ENCODE measurements around the gene POU4F3.

The POU4F3 gene

DNA sequence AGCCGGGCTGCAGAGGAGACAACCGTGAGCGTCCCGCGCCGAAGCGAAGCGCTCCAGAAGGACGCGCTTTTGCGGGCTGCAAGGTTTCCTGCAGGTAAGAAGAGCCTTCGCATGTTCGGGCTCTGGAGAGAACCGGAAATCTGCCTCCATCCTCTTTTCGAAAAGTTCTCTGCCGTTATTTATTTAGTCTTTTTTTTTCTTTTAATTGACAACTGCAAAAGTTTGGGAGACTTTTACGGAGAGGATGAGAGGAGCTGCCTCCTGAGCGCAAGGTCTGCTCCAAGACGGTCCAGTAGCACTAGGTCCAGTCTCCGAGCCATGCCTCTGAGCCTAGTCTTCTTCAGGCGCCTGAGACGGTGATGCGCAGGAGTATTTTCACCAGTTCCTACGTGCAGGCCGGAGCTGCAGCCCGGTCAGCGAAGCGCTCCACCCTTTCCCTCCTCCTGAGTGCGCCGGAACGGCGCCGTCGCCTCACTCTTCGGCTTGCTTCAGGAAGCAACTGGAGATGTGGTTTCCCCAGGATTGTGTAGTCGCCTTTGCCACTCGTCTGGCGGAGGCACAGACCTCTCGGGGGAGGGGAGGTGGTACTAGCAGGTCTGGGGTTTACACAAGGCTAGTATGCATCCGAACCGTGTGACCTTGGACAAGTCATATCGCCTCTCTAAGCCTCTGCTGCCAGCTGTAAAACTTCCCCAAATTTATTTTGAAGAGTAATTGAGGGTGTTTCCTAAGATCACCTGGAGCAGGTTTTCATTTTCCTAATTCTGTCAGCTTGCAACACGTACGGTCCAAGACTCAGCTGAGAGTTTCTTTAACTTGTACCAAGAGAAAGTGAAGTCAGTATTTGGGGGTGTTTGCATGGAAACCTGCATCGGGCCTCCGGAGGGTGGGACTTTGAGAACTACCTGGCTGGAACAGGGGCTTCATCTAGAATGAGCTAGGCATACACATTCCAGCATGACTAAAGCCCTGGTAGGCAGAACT lies 4.5 kb downstream of the POU4F3 start:
- TF ChIP-seq SIN3A (IDR thresholded peaks at IDR 0.05; ENCODE audit: borderline replicate concordance, insufficient read depth, low read length) = no peak
- no peak for TF ChIP-seq TAF1 (IDR thresholded peaks at IDR 0.05; ENCODE audit: borderline replicate concordance, insufficient read depth, low read length)
- TF ChIP-seq POLR2AphosphoS5 (IDR thresholded peaks at IDR 0.05; ENCODE audit: low read depth, low read length) = no peak
- no peak for TF ChIP-seq FOXP2 (optimal IDR thresholded peaks at IDR 0.05; ENCODE audit: borderline replicate concordance, extremely low read depth, extremely low read length, insufficient read depth)
- TF ChIP-seq, protein P1, sequence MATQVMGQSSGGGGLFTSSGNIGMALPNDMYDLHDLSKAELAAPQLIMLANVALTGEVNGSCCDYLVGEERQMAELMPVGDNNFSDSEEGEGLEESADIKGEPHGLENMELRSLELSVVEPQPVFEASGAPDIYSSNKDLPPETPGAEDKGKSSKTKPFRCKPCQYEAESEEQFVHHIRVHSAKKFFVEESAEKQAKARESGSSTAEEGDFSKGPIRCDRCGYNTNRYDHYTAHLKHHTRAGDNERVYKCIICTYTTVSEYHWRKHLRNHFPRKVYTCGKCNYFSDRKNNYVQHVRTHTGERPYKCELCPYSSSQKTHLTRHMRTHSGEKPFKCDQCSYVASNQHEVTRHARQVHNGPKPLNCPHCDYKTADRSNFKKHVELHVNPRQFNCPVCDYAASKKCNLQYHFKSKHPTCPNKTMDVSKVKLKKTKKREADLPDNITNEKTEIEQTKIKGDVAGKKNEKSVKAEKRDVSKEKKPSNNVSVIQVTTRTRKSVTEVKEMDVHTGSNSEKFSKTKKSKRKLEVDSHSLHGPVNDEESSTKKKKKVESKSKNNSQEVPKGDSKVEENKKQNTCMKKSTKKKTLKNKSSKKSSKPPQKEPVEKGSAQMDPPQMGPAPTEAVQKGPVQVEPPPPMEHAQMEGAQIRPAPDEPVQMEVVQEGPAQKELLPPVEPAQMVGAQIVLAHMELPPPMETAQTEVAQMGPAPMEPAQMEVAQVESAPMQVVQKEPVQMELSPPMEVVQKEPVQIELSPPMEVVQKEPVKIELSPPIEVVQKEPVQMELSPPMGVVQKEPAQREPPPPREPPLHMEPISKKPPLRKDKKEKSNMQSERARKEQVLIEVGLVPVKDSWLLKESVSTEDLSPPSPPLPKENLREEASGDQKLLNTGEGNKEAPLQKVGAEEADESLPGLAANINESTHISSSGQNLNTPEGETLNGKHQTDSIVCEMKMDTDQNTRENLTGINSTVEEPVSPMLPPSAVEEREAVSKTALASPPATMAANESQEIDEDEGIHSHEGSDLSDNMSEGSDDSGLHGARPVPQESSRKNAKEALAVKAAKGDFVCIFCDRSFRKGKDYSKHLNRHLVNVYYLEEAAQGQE (IDR thresholded peaks at IDR 0.05; ENCODE audit: insufficient read depth in 1 of 2, low read depth in 2 of 2, low read length in 2 of 2) = no peak

DNA sequence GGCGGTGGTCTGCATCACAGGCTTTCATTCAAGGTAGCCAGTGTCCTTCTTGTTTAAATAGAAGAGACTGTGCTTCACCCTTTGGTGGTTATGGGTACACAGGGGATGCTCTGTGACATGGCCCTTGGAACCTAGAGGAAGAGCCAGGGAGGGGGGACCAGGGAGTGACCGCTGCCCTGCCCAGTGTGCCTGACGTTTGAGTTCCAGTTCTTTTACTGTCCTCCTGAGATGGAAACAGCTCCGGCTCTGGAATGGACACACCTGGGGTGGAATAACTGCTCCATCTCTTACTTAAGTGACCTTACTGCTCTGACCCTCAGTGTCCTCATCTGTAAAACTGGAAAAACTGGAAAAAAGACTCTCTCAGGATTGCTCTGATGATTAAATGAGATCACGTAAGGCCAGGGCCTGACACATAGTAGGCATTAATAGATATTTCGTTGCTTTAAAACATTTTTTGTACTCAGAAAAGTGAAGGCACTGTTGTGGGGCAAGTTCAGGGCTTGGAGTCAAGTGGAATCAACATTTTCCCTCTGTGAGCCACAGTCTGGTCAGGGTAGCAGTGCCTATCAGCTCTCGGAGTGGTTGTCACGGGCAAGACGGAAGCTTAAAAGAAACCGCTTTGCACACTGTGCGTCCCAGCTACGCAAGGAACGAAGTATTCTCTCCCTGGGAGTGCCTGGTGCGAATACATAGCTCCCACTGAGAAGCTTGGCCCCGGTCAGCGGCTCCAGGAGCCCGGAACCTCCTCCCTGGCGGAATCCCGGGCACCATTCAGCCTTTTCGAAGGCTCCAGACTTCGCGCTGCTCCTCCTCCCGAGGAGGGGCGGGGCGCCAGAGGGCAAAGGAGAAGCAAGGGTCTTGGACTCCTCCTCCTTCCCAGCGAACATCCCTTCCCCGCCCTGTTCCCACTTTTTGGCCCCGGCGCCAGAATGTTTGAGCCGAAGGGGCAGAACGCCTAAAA lies 5.8 kb downstream of the POU4F3 start:
- TF ChIP-seq SIN3A (IDR thresholded peaks at IDR 0.05; ENCODE audit: borderline replicate concordance, insufficient read depth, low read length) (no peak), POLR2AphosphoS5 (IDR thresholded peaks at IDR 0.05; ENCODE audit: low read depth, low read length) (no peak), TAF1 (IDR thresholded peaks at IDR 0.05; ENCODE audit: borderline replicate concordance, insufficient read depth, low read length) (no peak), FOXP2 (optimal IDR thresholded peaks at IDR 0.05; ENCODE audit: borderline replicate concordance, extremely low read depth, extremely low read length, insufficient read depth) (no peak)
- TF ChIP-seq, protein P1 (IDR thresholded peaks at IDR 0.05; ENCODE audit: insufficient read depth in 1 of 2, low read depth in 2 of 2, low read length in 2 of 2) = no peak

DNA sequence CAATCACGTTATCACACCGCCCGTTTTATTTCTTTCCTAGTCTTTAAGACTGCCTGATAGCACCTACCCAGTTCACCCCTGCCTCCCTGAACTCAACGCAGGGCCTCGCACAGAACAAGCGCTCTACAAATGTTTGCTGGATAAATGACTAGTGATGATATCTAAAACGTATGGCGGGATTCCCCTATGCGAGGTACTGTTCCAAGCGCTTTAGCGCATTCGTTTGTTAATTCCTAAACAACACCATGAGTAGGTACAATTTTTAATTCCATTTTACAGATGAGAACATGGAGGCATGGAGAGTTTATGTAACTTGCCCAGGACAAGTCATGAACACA lies 6.6 kb downstream of the POU4F3 start:
- TF ChIP-seq TAF1 (IDR thresholded peaks at IDR 0.05; ENCODE audit: borderline replicate concordance, insufficient read depth, low read length) (no peak), FOXP2 (optimal IDR thresholded peaks at IDR 0.05; ENCODE audit: borderline replicate concordance, extremely low read depth, extremely low read length, insufficient read depth) (no peak)

DNA sequence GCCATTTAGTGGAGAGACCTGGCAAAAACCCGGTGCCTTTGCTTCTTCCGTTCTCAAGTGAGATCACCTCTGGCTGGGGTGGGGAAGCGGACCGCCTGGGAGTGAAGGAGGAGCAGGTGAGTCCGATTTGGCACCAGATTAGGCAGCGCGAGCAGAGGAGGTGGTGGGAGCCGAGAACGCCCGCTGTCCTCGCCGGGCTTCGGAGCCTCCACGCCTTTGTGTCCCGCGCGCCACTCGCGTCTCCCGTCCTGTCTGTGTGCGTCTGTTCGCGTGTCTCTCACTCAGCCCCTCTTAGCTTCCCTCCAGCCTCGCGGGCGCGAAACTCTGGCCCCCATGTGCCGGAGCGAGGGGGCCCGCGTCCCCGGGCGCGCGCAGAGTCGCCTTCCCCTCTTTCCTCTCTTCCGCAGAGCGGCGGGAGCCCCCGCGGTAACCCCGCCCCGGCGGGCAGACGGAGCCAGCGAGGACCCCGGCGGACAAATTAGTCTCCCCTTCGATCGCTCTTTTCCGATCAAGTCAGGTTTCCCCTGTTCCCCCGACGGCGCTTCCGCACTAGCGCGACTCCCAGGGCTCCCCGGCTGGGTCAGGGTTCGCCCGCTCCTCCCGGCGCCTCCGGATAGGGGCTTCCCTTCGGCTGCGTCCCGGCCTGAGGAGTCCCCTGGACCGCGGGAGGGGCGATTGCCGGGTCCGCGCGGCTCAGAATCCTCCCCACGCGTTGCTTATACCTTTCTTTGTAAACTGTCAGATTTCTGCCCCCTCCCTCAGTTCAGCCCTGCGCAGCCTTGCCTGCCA lies 7.1 kb downstream of the POU4F3 start:
- TF ChIP-seq SIN3A (IDR thresholded peaks at IDR 0.05; ENCODE audit: borderline replicate concordance, insufficient read depth, low read length) (no peak), TAF1 (IDR thresholded peaks at IDR 0.05; ENCODE audit: borderline replicate concordance, insufficient read depth, low read length) (no peak), FOXP2 (optimal IDR thresholded peaks at IDR 0.05; ENCODE audit: borderline replicate concordance, extremely low read depth, extremely low read length, insufficient read depth) (no peak)

DNA sequence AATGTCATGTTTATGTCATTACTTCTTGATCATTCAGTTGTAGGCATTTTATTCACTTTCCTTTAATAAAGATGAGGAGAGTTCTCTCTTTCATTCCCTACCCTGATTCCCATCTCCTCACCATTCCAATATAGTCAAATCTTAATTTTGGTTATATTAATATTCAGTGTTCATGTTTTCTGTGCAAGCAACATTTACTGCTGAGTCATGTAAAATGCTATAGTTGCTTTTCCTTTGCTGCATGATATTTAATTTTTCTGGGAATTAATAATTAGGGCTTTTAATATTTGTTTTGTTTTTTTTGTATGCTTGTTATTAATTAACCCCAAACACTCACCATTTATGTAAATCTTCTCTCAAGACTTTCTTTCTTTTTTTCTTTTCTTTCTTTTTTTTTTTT lies 18.5 kb downstream of the POU4F3 start:
- TF ChIP-seq POLR2AphosphoS5 (IDR thresholded peaks at IDR 0.05; ENCODE audit: low read depth, low read length) = no peak
- no peak for TF ChIP-seq TAF1 (IDR thresholded peaks at IDR 0.05; ENCODE audit: borderline replicate concordance, insufficient read depth, low read length)
- TF ChIP-seq SIN3A (IDR thresholded peaks at IDR 0.05; ENCODE audit: borderline replicate concordance, insufficient read depth, low read length) = no peak
- TF ChIP-seq FOXP2 (optimal IDR thresholded peaks at IDR 0.05; ENCODE audit: borderline replicate concordance, extremely low read depth, extremely low read length, insufficient read depth) = no peak
- TF ChIP-seq, protein P1 (IDR thresholded peaks at IDR 0.05; ENCODE audit: insufficient read depth in 1 of 2, low read depth in 2 of 2, low read length in 2 of 2) = no peak

Measured in PFSK-1 (cell line).